HG03558 (cell line): ENCODE results near the gene ZNF32.

Source experiments
- ATAC-seq: cut with Tn5 transposase; IDR thresholded peaks from one replicate; pipeline ENCODE4 v1.9.1; 2021; ENCODE audit warnings: moderate number of reproducible peaks; ENCODE audit not compliant: unreplicated experiment; ENCODE audit errors: extremely low read depth

Gene ZNF32, protein sequence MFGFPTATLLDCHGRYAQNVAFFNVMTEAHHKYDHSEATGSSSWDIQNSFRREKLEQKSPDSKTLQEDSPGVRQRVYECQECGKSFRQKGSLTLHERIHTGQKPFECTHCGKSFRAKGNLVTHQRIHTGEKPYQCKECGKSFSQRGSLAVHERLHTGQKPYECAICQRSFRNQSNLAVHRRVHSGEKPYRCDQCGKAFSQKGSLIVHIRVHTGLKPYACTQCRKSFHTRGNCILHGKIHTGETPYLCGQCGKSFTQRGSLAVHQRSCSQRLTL

GRCh38 chr10:43648398-43649184 lies at the start of gene ZNF32:
ZNF32 (minus strand) TSS chr10:43648881; CDS start chr10:43646133, 2,748 bp downstream.
- ATAC-seq, result peak; percentile 98

- no peak for ATAC-seq
Measured at GRCh38 chr10:43698156-43698555, 49.5 kb upstream of the ZNF32 start.

GRCh38 chr10:43696909-43697483 lies 48.3 kb upstream of the ZNF32 start:
- no peak for ATAC-seq

DNA sequence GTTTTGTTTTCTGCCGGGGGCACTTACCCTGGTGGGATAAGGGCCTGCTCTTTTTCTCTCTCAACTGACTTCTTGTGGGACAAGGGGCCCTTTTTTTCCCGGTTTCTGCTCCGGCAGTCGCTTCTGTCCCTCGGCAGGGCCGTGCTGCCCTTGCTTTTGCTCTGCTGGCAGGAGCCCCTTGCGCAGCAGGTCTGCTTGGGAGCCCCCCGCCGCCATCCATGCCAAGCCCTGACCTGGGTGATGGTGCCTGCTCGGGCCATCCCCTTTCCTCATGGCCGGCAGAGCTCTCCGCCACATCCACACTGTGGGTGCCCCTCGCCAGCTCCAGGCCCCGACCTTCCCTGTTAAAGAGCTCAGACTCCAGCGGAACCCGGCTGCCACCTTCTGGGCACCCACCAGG lies 47.0 kb upstream of the ZNF32 start:
- no peak for ATAC-seq

DNA sequence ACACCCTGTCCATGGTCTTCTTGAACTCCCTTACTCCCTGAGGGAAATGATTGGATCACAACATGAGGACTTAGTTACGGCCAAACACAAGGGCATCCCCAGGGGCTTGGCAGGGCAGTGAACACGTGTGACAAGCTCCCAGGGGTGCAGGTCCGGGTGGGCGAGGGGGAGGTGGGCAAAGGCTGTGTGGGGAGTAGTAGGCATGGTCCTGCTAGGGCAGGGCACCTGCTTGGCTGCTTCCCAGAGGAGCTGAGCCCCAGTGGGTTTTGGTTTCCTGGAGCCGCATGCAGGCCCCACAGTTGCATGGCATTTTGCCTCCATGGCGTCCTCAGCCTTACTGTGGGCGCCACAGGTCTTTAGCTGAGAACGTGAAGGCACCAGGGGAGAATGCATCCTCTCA lies 46.6 kb upstream of the ZNF32 start:
- no peak for ATAC-seq

DNA sequence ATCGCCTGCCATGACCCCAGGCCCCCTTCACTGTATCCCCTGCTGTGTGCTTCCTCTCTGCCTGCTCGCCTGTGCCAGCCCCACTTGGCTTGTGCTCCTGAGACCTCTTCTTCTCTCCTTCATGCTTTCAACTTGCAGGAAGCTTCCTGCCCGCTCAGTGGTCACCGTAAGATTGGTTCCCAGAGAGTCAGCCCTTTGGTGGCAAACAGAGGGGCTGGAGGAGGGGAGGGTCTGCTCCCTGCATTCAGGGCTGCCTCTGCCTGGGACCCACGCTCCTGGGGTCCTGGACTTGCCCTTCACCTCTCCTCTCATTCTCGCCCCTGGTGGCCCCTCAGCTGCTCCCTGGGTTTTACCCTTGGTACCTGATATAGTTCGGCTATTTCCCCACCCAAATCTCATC lies 45.8 kb upstream of the ZNF32 start:
- no peak for ATAC-seq

DNA sequence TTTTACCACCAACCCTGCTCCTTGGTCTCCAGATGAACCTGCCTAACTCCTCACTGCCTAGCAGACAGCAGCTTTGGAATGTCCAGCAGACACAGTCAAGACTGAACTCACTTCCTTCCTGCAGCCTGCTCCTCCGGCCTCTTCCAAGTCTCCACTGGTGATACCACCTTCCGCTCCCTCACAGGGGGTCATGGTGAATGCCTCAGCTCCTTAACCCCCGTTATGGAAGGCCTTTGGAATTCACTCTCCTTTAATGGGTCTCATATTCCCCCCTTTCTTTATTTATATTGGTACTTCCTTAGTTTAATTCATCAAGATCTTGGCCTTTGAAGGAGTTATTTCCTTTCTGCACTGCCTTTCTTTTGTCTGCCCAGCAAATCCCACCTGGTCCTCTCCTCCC lies 44.9 kb upstream of the ZNF32 start:
- ATAC-seq, result no peak

DNA sequence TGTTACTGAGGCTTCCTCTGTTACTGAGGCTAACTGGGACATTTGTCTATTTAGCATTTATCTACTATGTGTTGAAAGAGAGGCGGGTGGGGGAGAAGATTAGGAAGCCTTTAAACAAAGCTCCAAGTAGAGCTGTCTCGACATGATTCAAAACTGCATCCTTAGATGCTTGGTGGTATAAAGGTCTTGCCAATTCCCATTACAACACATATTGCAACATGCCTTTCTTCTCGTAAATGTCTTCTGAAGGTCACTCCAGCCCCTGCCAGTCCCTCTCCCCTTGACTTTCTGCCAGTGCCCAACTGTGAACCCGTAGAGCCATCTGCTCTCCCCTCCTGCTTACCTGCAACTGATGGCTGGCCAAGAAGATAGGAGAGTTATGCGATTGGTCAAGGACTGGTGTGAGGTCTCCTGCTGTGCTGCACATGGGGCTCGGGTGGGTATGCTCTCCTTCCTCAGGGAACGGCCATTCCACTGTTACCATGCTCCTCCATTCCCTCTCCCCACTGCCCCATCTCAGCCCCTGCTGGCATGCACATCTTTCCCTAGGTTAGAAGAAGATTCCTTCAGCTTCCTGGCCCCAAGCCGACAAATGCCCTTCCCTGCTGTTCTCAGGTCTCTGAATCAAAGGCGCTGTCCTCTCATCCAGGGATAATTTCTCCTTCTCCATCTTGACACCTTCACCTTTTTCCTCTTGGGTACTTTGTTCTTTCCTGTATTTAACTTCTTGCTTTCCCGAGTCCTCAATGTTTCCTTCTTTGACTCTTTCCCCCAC lies 43.6 kb upstream of the ZNF32 start:
- ATAC-seq, result no peak

GRCh38 chr10:43691485-43691884 lies 42.8 kb upstream of the ZNF32 start:
- ATAC-seq, result no peak

DNA sequence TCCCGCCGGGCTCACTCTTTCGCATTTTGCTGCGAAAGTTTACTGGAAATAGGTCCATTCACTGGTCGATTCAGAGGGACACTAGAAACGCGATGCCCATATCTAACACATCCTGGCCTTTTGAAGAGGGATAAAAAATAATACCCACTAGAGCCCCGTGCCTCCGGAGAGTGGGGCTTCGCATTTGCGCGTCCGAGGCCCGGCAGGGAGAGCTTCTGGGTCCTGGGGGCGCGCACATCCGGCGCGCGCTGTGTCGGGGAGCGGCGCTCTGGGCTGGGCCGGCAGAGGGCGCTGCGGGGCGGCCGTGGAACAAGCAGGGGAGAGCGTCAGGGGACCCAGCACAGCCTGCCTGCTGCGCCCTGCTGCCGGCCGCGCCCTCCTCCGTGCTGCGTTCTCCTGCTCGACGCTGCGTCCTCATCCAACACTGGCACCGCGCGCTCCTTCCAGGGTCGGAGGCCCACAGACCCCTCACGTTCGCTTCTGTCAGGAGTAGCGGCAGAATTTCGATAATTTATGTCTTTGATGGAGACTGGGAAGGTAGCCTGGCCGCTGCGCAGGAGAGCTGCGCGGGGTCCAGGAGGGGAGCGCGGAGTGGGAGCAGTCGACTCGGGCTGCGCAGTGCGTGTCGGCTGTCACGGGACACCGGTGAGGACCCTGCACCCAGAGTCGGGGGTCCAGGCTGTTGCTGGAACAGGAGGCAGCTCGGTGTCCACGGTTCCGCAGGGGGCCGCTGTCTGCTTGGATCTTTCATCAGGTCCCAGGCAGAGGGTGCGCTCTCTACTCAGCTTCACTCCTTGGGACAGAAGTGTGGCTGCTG lies 41.5 kb upstream of the ZNF32 start:
- peak; percentile 98 for ATAC-seq

DNA sequence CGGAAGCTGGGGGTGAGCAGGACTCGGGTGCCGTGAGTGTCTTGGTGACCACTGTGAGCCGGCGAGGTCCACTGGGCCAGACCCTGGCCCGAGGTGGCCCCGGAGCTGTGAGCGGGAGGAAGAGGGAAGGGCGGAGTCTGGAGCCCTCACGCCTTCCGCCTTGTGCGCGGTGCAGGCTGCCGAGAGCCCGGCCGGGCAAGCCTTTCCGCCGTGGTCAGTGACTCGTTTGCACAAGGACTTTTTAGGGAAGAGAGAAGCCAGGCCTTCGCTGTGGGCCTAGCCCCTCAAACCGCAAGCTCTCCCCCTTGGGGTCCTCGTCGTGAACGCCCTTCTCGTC lies 40.9 kb upstream of the ZNF32 start:
- ATAC-seq, result no peak

GRCh38 chr10:43689007-43689491 lies 40.4 kb upstream of the ZNF32 start:
- ATAC-seq, result no peak

GRCh38 chr10:43688348-43688892 lies 39.7 kb upstream of the ZNF32 start:
- ATAC-seq, result no peak

GRCh38 chr10:43687373-43687772 lies 38.7 kb upstream of the ZNF32 start:
- ATAC-seq, result no peak

DNA sequence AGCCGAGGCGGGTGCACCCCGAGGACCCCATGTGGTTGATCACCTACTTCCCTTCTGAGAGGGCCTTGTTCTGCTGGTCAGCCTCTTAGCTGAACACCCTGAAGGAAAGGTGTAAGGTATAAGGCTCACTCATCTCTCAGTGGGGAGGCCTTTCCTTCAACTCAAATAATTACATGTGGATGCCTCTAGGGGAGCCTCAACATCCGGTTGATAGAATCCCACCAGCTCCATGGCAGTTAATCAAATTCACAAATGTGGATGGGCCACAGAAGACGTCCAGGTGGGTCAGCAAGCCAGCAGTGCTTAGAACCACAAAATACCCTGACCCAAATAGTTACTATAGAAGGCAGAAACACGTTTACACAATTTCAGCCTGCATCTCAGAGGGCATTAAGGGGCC lies 37.7 kb upstream of the ZNF32 start:
- no peak for ATAC-seq

GRCh38 chr10:43685744-43686143 lies 37.1 kb upstream of the ZNF32 start:
- ATAC-seq, result no peak

- no peak for ATAC-seq
Measured at GRCh38 chr10:43684292-43684559, 35.5 kb upstream of the ZNF32 start.

DNA sequence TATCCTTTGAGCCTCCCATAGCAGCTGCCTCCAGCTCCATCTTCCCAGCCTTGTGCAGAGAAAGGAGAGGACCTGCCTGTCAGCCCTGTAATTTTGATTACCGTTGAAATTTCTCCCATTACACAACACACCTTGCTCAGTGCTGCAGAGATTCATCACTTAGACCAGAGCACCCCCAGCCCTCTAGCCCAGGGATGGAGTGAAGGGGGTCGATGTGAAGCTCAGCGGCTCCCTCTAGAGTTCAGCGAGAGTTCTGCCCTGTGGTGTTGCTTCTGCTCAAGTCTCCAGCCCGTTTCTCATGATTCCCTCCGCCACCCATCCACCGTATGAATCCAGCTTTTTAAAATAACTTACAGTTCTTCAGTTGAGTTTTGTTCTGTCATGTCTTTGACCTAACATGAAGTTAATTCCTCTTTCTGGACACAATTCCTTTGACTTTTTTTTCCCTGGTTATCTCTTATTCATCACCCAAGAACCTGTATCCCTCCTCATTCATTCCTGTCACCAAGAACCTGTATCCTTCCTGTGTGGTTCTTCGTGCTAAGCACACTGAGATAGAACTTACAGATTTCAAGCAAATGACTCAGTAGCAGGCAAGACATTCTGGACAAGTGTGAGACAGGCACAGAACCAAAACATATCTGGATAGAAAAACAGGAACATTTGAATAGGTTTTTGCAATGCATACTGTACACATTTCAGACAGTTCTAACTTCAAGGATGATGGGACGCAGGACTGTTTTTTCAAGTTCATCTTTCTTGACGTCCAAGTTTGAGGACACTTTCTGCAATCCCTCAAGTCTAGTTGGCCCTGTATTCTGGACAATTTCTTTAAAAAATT lies 35.0 kb upstream of the ZNF32 start:
- ATAC-seq, result no peak

DNA sequence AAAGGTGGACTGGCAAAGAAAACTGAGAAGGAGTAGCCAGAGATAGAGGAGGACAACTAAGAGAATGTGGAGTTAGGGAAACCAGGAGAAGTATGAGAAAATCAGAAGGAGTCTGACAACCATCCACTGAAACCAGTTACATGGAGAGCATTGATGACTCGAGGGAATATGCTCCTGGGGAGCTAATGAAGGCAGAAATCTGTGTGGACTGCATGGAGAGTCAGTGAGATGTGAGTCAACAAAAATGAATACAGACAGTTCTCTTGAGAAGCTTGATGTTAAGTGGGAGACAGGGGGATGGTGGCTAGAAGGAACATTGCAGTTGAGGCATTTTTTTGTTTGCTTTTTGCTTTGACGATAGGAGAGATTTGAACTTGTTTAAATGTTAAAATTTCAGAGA lies 34.3 kb upstream of the ZNF32 start:
- ATAC-seq, result no peak
